ENCODE results near the gene NIPA2.

GRCh38 chr15:22913646-22914380 is 75.3 kb downstream of the NIPA2 start:
- TF ChIP-seq CTCF (IDR thresholded peaks at IDR 0.05), result no peak
- no peak for TF ChIP-seq POLR2A (IDR thresholded peaks at IDR 0.05)
- TF ChIP-seq POLR2AphosphoS5 (IDR thresholded peaks at IDR 0.05), result no peak
